SKM-1 (cell line): ENCODE measurements around the gene ARMH2.

Source experiments
- DNase-seq: peaks from one replicate; lab custom pipeline; 2025; ENCODE audit not compliant: unreplicated experiment; lab: John Stamatoyannopoulos, UW

The ARMH2 gene

DNA sequence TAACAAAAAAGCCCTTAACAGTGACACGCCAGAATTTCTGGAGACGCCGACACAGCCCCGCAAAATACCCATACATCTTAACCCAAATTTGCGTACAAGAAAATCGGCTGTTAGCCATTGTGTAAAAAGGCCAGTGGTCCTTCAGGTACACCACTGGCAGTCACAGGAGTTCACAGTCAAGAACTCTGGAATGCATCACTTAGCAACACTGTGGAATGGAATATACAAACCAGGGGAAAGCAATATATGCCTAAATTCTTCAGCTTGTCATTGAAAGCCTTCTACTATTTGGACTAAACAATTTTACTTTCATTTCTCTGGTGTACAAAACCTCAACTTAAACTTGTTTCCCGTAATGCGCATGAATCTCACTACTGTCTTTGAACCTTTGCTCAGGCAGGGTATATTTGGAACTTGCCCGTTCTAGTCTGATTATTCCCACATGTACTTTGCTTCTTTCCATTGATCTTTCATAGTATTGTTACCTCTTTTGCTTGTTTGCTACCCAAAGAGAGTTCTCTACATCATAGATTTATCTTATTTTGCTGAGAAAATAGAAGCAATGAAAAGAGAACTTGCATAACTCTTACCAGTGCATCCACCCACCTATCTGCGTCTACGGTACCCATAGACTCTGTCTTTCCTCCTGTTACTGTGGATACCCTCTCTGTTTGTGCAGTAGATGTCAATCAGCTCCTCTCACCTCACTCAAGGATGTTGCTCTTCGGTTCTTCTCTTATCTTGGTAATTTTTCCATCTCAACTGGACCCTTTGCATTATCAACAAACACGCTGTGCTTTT is at the start of gene ARMH2:
Gene ARMH2, minus strand, starts transcription at position 178 of the 801 bp plus-strand sequence. Its CDS starts 60 bp downstream, at position 118.
- DNase-seq: no peak

DNA sequence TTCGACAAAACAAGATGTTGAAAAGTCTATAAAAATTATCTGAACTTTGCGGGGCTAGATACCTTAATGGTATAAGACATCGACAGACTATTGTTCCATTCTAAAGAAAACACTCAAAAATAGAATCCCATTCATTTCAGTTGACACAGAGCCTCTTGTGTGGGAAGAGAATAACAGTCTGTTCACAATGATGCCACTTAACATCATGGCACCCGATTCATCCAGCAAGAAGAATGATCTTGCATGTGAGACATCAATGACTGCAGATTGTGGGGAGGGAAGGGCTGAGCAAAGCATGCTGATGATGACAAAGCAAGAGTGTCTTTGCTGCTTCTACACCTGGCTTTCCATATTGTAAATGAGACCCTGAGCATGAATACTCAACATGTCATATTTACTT is 49.7 kb upstream of the ARMH2 start:
- no peak for DNase-seq

DNA sequence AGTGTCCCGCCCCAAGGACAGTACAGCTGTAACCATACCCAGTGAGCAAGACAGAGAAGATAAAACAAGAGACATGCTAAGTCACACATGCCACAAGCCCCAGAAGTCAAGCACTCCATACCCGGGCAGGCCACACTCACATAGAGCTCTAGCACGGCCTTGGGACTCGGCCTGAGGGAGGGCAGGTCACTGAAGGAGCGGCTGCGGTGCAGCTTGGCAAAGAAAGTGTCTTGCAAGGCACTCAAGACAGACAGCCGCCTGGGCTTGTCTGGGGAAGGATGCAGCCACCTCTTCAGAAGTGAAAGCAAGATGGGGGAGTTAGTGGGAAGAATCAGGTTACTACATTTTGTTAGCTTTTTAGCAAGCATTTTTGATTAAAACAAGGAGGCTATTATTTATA is 48.7 kb upstream of the ARMH2 start:
- no peak for DNase-seq

DNA sequence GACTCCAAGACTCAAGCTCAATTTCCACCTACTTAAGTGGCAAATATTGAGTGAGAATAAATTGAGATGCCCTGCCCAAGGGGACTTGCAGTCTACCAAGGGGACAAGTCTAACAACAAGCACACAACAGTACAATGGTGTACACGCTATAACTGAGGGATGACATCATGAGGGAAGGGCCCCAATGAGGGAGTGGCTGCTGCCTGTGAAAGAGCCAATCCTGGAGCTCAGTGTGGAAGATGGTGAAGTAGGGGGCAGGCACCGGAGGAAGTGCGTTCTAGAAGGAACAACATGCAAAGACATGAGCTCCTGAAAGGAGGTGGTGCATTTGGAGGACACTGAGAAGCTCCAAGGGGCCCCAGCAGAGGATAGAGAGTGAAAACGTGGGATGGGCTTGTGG is 46.9 kb upstream of the ARMH2 start:
- DNase-seq: no peak

DNA sequence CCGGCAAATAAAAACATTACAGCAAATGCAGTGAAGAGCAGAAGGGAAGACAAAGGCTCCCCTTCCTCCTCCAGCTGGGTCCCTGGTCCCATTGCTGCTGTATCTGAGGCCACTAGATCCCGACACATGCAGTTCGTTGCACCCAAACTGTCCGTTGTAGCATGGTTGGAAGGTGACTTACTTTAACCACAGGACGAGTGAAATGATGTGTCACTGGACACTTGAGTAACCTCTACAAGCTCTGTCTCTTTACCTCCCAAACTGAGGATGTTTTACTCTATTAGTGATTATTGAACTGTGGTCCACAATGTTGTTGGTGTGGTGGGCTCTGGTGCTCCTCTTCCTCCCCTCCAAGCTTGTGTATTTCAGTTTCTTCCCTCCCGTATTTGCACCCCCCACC is 46.2 kb upstream of the ARMH2 start:
- no peak for DNase-seq

DNA sequence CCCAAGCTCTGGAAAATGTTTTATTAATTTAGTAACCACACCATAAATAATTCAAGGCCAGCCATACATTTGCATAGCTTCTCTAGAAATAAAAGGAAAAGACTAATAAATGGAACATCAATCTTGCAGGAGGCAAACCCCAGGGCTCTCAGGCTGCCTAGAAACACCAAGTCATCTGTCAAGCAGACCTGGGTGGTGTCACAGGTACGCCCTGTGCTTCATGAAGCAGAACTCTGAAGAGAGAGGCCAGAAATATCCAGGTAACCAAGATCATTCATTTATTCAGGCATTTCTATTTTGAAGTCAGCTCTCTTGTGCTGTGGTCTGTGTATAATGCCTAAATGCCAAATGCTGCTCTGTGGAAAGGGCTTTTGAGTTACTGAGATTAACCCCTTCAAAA is 45.3 kb upstream of the ARMH2 start:
- DNase-seq: no peak

DNA sequence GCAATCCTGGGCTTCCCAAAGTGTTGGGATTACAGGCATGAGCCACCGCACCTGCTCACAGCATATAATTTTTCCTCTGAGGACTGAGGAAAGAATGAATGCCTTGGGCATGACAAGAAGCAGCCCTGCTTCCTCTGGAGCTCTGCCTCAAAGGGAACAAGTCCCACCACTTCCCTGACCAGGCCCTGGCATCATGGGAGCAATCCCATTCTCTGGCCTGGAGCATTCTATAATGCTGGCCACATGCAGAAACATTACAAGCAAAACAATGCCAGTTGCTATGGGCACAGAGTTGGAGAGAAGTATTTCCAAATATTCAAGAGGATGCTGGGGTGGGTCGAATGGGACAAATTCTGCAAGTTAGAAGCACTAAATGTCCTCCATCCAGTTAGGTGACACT is 41.5 kb upstream of the ARMH2 start:
- DNase-seq: no peak

DNA sequence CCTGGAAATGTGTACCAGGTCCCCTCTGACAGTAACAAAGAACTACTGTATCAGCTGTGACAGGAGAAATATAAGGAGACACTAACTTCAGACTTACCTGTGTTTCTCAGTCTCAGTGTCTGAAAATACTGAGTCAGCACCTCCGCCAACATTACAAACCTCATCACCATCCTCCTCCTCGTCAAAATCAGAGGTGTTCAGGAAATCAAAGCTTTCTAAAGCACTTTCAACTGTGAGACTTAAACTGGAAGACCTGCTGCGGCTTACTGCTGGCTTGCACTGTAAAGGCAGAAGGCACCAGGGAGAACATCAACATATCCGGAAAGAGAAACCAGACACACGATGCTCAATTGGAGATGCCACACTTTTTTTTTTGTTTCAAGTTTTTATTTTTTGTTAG is 40.3 kb upstream of the ARMH2 start:
- DNase-seq: no peak

DNA sequence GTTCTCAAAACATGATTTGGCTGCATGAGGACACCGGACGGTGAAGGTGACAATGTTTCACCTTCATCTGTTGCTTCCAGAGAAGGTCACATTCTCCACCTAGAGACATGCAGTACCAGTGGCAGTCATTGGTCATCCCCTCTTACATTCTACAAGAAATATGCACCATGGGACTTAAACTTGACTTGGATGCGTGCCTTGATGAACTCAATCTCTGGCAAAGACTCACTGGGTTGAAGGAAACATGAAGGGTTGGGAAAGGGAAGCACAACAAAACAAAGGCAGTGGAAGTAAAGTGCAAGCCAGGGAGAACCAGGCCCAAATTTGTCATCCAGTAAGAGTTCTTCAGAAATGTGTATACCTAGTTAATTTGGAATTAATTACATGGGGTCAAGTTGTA is 39.4 kb upstream of the ARMH2 start:
- no peak for DNase-seq

DNA sequence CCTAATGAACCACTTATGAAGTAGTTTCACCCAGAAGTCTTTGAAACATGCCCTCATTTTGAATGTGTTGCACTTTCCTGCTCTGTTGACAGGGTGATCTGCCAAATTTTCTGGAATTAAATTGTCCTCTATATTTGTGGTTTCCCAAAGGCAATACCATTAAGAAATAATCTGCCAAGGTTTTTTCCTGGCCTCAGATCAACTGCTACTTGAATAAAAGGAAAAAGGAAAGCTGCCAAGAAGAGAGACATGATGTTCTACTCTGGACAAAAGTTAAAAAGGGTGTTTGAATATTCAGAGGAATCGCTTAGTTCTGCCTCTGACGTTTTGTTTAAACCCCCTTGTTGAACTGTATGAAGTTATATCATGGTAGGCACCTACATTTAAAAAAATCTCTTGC is 37.4 kb upstream of the ARMH2 start:
- DNase-seq: no peak

DNA sequence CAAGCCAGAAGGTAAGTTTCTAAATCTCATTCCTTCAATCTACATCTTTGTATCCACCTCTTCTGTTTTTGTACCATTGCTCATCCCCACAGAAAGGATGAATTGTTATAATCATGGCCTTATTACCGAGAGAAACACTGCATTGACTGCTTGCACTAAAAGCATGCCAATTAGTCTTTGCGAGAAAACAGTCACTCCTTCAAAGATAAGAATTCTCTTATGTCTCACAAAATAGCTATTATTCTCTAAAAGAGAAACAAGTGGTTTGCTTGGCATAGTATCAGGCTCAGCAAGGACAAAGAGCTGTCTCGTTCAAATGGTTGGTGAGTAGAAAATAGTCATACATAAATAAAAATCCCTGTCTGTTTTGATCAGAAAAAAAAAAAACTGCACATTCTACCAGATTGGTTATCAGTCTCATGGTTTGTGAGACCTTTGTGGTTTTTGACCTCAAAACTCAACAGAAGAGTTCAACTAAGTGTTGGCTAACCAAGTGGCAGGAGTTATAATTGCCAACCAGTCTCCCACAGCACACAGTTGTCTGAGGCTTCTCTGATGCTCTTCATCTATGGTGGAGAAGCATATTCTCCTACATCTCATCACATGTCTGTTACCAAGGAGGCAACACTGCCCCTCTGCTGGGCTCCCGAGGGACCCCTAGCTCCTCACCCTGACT is 35.1 kb upstream of the ARMH2 start:
- no peak for DNase-seq

DNA sequence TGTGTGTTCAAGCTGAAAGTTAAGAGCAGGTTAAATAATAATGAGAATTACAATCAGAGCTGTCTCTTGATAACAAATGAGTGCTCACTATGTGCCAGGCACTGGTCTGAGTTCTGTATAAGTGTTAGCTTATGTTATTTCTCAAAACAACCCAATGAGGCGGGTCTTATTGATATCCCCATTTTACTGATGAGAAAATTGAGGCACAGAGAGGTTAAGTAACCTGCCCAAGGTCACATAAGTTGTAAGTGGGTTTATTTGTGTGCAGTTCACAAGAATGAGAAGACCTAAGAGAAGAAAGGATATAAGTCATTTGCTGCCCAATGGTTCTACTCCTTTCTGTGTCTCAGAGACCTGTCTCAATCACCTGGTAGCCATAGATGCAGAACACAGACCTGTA is 34.1 kb upstream of the ARMH2 start:
- no peak for DNase-seq

DNA sequence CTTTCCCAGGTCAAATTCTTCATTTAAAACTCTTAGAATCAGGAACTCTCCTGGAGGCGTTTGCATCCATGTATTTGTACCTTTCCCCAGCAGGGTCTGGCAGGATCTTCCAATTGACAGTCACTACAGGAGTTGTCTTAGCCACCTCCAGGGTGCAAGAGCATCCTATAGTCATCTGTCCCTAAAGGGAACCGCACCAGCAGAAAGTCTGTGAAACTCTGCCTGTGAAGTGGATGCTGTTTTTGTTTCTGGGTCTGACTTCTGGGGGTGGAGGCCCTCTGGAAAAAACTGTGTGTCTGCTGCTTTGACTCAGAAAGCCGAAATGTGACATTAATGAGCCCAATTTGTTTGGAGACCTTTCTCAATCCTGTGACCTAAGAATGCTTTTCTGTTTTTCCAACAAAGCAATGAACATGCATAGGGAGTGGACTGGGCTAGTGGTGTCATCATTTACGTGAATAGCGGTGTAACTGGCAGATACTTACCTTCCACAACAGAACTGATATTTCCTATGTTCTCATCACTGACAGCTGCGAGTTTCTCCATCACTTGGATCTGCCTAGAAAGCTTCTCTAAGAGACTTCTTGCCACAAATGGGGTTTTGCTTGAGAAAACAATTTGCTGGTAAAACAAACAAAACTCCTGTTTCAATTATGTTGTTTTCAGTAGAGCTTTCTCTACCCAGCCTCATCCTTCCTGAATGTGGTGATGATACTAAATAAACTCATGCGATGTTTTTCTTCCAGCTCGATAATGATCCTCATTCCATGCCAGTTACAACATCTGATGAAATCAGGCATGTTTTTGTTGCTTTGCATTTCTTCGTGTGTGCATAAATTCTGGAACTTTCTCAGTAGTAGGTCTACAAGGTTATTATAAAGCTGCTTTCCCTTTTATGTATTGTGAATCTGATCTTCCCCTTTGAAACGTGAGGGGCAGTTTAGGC is 33.3 kb upstream of the ARMH2 start:
- DNase-seq: no peak

DNA sequence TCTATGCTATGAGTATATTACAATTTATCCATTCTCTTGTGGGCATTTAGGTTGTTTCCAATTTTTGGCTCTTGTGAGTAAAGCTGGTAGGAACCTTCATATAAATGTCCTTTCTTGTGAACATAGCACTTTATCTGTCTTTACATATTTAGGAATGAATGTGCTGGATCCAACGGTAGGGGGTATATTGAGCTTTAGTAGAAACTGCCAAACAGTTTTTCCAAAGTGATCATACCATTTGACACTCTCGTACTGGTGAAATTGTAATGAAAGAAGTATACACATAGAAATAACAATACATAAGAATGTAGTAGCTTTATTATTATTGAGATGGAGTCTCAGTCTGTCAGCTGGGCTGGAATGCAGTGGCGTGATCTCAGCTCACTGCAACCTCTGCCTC is 30.9 kb upstream of the ARMH2 start:
- DNase-seq: no peak

DNA sequence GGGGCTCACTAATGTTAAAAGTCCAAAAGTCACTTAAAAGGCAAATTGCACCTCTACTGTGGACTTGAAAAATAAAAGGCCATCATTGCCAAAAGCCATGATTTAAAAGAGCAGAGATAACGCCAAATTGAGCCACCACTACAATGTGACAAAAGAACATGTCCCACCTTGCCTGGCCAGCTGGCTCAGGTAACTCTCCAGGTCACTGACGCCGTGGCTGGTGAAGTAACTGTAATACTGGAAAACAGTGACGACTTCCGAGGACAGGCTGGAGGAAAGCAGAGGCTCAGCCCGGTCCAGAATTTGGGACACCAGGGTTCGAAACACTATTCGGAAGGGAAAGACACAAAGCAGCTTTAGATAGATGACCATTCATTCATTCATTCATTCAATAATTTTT is 29.3 kb upstream of the ARMH2 start:
- no peak for DNase-seq

DNA sequence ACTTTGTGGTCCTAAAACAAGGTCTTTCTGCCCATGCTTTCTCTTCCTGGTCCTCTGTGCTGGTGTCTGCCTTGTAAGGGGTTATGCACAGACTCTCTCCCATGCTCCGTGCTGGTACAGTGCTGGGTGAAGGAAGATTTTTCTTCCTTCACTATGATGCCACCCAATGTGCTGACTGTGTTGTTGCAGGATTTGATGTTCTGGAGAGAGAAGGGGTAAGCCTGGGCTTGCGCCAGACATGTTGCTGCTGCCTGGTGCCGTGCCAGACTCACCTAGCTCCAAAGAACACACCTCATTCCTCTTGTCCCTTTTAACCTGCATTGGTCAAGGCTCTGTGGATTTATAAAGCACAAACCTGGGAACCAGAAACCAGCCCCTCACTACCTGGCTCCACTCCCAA is 28.4 kb upstream of the ARMH2 start:
- DNase-seq: no peak

DNA sequence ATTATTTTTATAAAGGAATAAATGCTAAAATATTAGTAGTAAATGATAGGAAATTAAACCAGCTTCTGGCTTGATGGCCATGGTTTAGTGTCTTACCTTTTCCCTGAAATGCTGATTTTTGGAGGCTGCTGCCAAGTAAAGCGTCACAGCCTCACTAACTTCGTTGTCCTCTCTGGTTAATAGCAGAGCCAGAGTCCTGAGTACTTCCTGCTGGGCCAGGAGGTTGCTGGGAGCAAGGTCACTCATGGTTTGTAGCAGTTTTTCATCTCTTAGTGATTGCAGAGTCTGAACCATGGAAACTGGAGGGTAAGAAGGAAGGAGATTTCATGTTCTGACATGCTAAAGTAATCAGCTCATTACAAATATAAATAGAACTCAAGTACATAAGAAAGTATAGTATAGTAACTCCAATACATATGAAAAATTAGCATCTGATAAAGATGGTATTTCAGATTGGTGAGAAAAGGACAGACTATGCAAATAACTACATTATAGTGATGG is 26.5 kb upstream of the ARMH2 start:
- DNase-seq: no peak

DNA sequence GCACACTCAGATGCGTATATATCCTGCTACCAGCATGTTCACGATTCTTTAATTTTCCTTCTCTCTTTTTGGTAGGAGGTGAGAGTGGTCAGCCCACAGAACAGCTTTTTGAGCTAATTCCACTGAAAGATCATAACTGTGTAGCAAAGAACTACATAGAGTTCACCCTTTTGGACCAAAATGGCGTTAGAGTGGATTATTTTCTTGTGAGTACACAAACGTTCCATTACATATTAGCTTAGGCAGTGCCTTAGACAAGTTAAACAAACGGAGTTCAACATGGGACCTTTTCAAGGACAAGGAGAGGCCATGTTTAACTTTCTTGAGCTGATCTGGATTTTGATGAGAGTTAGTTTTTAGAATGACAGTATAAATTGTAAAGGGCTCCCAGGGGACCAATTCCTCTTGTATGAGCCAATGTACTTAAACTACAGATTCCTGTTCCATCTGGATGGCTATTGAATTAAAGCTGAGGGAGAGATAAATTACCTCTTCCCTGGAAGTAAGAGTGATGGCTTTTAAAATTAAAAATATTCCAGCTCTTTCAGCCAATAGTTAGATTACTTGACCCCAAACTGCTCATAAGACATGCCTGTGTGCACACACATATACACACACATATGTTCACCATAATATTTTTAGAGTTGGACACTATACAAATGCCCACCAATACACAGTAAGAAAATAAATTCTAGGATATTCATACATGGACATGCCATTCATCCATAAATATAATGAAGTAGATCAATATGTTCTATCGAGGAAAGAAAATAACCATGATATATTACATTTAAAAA is 25.6 kb upstream of the ARMH2 start:
- no peak for DNase-seq

DNA sequence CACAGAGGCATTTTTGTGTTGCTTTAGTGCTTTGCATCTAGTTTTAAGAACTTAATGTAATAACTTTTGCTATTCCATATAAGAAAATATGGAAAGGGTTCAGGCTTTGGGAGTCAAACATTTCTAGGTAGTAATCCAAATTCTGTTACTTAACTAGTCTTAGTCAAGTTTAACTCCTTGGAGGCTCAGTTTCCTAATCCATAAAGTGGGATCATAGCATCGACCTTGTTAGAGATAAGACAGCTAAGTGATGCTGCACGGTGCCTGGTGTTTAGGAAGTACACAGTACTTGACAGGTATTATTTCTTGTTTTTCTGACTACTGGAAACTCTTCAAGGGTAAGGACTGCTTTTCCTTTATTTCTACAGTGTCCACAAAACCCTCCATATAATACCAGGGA is 24.5 kb upstream of the ARMH2 start:
- DNase-seq: no peak

DNA sequence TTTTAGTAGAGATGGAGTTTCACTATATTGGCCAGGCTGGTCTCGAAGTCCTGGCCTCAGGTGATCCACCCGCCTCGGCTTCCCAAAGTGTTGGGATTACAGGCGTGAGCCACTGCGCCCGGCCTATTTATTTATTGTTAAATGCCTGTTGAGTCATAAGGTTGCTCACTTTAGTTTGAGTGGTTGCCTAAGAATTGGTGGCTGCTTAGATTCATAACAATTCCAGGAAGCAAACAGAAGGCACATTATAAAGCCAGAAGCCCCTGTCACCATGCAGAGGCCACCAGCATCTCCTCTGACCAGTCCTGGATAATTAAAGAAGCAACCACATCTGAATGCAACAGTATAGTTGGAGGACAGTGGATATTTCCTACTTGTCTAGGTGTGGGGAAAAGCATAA is 24.0 kb upstream of the ARMH2 start:
- no peak for DNase-seq
